HL-60 (cell line): ENCODE data around the gene JAG1.

Experiments used
- CTCF ChIP-seq: IDR thresholded peaks from one replicate; pipeline ENCODE4 v1.5.1; 2011; ENCODE audit warnings: low read length, control low read depth, inconsistent platforms; ENCODE audit not compliant: insufficient read depth
- GABPA ChIP-seq: IDR thresholded peaks from 2 replicates; pipeline ENCODE4 v1.6.1; 2012; ENCODE audit warnings: low read depth
- POLR2AphosphoS5 ChIP-seq: IDR thresholded peaks from 2 replicates; pipeline ENCODE4 v1.6.1; 2012; ENCODE audit warnings: low read depth
- REST ChIP-seq: IDR thresholded peaks from 2 replicates; pipeline ENCODE4 v1.6.1; 2012; ENCODE audit warnings: low read depth; ENCODE audit not compliant: insufficient replicate concordance

- TF ChIP-seq POLR2AphosphoS5: no peak
- TF ChIP-seq CTCF: no peak
- TF ChIP-seq GABPA: no peak
- no peak for TF ChIP-seq REST
These were observed 39.0 kb downstream of the JAG1 start for GRCh38 chr20:10634683-10635411.
